ENCODE data around the gene MPZL3. TPM values are rescaled to one million over a fixed set of nuclear protein-coding genes. Genes with fewer than 3 reads are reported as not detected.

The MPZL3 gene
- polyA plus RNA-seq, 1 of the 3 experiments (the other 2 are of a cell fraction), result 0.38 TPM

- TF ChIP-seq IRF3 (IDR thresholded peaks at IDR 0.05; ENCODE audit: low read depth, low read length), result no peak
- TF ChIP-seq EZH2phosphoT487 (IDR thresholded peaks at IDR 0.05; ENCODE audit: borderline replicate concordance, low read depth), result no peak
- TF ChIP-seq MXI1 (IDR thresholded peaks at IDR 0.05; ENCODE audit: low read depth, low read length), result no peak
- TF ChIP-seq REST (IDR thresholded peaks at IDR 0.05; ENCODE audit: low read depth, low read length), result no peak
- TF ChIP-seq CTCF (IDR thresholded peaks at IDR 0.05), result no peak
- TF ChIP-seq MAX (IDR thresholded peaks at IDR 0.05; ENCODE audit: low read depth), result no peak
- TF ChIP-seq RAD21 (IDR thresholded peaks at IDR 0.05; ENCODE audit: low read length), result no peak
These were observed 8.0 kb downstream of the MPZL3 start (continued) for GRCh38 chr11:118243993-118244762.

GRCh38 chr11:118243161-118243560 is 9.0 kb downstream of the MPZL3 start:
- no peaks in the 10 kb centered on the region for H3K4me1 ChIP-seq (ENCODE audit: control insufficient read depth in 1 of 2, insufficient read depth in 2 of 2, low read depth in 1 of 2, low read length in 1 of 2)
- H3K79me2 ChIP-seq (ENCODE audit: insufficient read depth), result no peaks in the 10 kb centered on the region
- H3K4me2 ChIP-seq, result no peak overlapping the region
- DNase-seq, result no peak
- CTCF ChIA-PET, result interaction anchor here (1.0 kb wide), 1 partner anchor 45 kb away, joined by 3 read pairs; no protein-coding TSS in a partner anchor
- no peaks in the 10 kb centered on the region for H3K9me3 ChIP-seq
- WGBS (ENCODE audit: low lambda C conversion rate), result 5% methylated on average over 8 of the region's 8 CpGs
- no peak overlapping the region for H3K9ac ChIP-seq
- no peak overlapping the region for H3K4me3 ChIP-seq (ENCODE audit: low read depth in 2 of 2, low read length in 1 of 2)
- no peaks in the 10 kb centered on the region for H4K20me1 ChIP-seq (ENCODE audit: insufficient read depth)
- H3K9me2 ChIP-seq, result no peaks in the 10 kb centered on the region
- POLR2A ChIA-PET, result no interaction called here
- H3K27ac ChIP-seq (ENCODE audit: low read depth in 2 of 2, low read length in 1 of 2), result no peak overlapping the region
- no peaks in the 10 kb centered on the region for H3F3A ChIP-seq (replicated peaks; ENCODE audit: insufficient read depth)
- H3K36me3 ChIP-seq (replicated peaks in 1 of 2; ENCODE audit: control insufficient read depth in 1 of 2, insufficient read depth in 2 of 2, low read length in 1 of 2), result no peaks in the 10 kb centered on the region
- no peak for TF ChIP-seq EP300 (IDR thresholded peaks at IDR 0.05; ENCODE audit: borderline replicate concordance in 1 of 2, low read depth in 1 of 2, low read length in 1 of 2)
- TF ChIP-seq FOSL2 (IDR thresholded peaks at IDR 0.05; ENCODE audit: borderline replicate concordance, low read depth), result no peak
- H3K27me3 ChIP-seq (ENCODE audit: insufficient read depth), result peaks cover 13% of the 10 kb centered on the region; the same call in 1 of the 2 replicates
- no peak overlapping the region for H2AFZ ChIP-seq (ENCODE audit: low read depth)

Measured in SK-N-SH (cell line).